Omental fat pad (tissue), 4 donors: ENCODE data around the gene BMP7. TPM values are rescaled to one million over a fixed set of nuclear protein-coding genes. Genes with fewer than 3 reads are reported as not detected.

Source experiments
- ATAC-seq: fragments of 150-250 bp; one replicate; pipeline ENCODE4 v1.9.1; 2016; ENCODE audit warnings: mild to moderate bottlenecking, moderate library complexity; ENCODE audit not compliant: low FRiP score
- DNase-seq: peaks from one replicate; pipeline ENCODE4 v3.0.0-alpha.2; 2019; ENCODE audit warnings: low spot score
- total RNA-seq, 4 donors: library from RNA; depleted of rRNA; stranded (reverse); fragments of >200 nt; gene quantifications; one replicate each; pipeline ENCODE4 v1.1.0, GENCODE V29; 2016
- TF ChIP-seq, protein P1 (sequence below), 3 donors: fragments of 450-650 bp; IDR thresholded peaks; one replicate each; pipeline ENCODE4 v1.5.1; 2016 to 2017; ENCODE audit warnings: antibody characterized with exemption in 3 of 3, mild to moderate bottlenecking in 3 of 3, moderate library complexity in 2 of 3

The BMP7 gene
- total RNA-seq, 4 donors from 2014 or later, result 0.79 to 5.1 (median 1.7) TPM

DNA sequence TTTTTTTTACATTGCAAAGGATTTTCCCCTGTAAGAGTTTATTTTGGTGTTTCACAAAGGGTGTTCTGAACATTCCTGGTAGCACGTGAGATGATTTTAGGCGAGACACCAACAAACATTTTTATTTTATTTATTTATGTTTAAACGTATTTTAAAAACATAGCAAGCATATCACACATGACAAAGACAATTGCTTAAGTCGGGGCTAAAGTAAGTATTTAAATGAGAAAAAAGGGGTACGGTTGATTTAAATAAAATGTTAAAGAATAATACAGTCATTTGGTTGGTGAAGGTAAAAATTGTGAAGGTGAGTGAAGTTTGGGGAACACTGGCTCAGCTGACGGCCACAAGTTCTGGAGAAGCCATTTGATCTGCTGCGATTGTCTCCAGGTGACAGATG lies 129.7 kb downstream of the BMP7 start:
- TF ChIP-seq, protein P1, sequence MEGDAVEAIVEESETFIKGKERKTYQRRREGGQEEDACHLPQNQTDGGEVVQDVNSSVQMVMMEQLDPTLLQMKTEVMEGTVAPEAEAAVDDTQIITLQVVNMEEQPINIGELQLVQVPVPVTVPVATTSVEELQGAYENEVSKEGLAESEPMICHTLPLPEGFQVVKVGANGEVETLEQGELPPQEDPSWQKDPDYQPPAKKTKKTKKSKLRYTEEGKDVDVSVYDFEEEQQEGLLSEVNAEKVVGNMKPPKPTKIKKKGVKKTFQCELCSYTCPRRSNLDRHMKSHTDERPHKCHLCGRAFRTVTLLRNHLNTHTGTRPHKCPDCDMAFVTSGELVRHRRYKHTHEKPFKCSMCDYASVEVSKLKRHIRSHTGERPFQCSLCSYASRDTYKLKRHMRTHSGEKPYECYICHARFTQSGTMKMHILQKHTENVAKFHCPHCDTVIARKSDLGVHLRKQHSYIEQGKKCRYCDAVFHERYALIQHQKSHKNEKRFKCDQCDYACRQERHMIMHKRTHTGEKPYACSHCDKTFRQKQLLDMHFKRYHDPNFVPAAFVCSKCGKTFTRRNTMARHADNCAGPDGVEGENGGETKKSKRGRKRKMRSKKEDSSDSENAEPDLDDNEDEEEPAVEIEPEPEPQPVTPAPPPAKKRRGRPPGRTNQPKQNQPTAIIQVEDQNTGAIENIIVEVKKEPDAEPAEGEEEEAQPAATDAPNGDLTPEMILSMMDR (IDR thresholded peaks at IDR 0.05), result no peak
- DNase-seq (no peak), ATAC-seq (no peak)

DNA sequence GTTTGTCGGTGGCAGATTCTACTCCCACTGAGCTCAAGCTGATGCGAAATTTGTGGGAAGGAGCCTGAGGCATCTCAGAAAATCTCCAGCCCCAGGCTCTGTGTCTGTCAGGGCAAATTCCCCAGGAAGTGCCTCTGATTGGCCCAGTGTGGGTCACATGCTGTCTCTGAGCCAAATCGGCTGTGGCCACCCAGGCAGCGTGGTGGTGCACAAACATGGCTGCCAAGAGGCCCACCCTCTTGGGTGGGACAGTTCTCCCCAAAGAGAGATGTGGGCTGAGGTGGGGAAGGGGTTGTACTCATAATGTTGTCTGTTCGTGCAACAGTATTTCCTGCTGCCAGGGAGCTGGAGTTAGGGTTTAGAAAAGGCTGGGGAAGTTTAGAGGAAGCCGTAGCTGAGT lies 130.6 kb downstream of the BMP7 start:
- DNase-seq, result no peak
- TF ChIP-seq, protein P1 (IDR thresholded peaks at IDR 0.05), result no peak
- no peak for ATAC-seq

DNA sequence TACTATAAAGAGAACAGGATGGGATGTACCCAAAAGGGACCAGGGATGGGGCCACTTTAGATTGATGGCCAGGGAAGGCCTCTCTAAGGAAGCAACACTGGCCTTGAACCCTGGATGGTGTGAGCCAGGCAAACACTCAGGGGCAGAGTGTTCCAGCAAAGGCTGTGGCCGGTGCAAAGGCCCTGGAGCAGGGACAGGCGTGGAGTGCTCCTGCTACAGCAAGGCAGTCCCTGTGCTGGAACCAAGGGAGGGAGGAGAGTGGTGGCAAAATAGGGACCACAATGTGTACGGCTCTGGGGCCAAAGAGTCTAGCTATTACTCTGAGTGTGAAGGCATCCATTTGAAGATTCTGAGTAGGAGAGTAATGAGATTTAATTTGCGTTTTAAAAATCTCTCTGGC lies 131.6 kb downstream of the BMP7 start:
- TF ChIP-seq, protein P1 (IDR thresholded peaks at IDR 0.05), result no peak
- ATAC-seq, result no peak
- DNase-seq, result no peak

DNA sequence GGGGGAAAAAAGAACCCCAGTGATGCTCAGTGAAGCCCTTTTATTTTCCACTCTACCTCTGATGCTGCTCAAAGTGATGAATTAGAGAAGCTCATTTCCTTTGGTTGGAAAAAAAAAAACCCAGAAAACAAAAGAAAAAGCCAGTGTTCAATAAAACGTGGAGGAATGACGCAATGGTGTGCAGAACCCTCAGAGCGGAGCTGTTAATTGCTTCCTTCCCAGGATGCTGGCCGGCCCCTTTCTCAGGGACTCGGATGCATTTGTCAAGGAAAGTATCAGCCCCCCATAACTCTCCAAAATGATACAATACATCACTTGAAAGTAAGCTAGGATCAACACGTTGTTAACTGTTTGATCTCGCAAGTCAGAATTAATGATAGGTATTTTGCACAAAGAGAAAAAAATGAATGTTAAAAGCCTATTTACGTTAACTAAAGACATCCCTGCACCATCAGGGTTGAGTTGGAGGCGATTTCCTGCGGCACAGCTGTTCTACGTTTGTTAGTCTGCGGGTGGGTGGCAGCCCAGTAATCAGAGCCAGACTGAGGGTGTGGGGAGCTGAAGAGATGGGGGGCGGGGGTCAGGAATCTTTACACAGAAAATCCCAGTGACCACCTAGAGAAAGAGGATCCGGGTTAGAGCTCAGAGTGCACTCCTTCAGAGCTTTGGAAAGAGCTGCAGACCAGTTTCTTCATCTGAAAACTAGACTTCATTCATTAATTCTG lies 132.4 kb downstream of the BMP7 start:
- DNase-seq, result no peak
- TF ChIP-seq, protein P1 (IDR thresholded peaks at IDR 0.05), result no peak
- no peak for ATAC-seq

DNA sequence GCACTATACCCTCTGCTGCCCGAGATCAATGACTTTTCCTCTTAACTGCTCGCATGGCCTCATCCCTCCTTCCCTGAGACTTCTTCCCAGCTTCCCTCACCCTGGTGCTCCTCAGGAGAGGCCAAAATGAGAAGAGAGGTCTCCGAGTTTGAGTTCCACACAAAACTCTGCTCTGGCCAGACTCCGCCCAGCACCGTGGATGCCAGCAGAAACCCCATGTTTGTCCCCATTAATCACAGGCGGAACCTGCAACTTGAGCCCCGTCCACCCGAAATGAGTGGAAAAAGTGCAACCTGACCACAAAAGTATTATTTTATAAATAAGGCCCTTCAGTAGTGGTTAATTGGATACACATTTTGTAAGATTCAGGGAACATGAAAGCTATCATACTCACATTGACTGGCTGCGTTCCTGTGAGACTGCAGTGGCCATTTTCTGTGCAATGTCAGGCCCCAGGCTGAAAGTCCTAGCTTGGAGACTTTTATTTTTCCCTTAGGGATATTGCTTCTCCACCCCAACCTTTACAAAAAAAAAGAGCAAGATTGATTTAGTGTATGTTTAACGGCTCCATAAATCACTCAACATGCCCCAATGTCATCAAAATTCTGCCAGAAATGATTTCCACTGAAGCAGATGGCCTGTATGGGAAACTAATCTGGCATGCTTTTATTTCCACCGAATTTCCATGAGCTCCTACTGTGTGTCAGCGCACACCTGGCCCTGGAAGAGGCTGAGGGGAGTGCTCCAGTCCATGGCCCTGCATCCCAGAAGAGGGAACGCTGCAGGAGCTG lies 134.6 kb downstream of the BMP7 start:
- TF ChIP-seq, protein P1 (IDR thresholded peaks at IDR 0.05), result no peak
- DNase-seq (no peak), ATAC-seq (no peak)

DNA sequence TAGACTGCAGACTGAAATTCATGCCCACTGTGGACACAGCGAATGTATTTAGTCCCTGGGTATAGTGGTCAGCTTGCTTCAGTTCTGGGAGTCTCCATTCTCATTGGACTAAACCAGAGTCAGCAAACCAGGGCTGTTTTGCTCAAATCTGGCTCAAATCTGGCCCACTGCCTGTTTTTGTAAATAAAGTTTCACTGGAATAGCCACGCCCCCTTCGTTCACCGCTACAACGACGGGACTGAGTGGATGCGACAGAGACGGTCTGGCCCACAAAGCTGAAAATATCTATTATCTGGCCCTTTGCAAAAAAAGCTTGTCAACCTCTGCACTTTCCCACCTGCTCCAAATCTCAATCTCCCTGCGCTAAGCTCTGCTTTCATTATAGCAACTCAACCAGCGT lies 135.4 kb downstream of the BMP7 start:
- ATAC-seq (no peak), DNase-seq (no peak)
- TF ChIP-seq, protein P1 (IDR thresholded peaks at IDR 0.05), result no peak
